NCI-H526 treated with DMSO at 0.1 percent for 48 hours (cell line): ENCODE results near the gene SIGLEC11.
"Not testable (repeated sequence)": the region's sequence is repeated elsewhere in the genome, so short reads cannot be mapped to it uniquely, and the experiment has no call there.

Experiments
- DNase-seq: peaks from one replicate; lab custom pipeline; 2025; lab: John Stamatoyannopoulos, UW

The SIGLEC11 gene

DNA sequence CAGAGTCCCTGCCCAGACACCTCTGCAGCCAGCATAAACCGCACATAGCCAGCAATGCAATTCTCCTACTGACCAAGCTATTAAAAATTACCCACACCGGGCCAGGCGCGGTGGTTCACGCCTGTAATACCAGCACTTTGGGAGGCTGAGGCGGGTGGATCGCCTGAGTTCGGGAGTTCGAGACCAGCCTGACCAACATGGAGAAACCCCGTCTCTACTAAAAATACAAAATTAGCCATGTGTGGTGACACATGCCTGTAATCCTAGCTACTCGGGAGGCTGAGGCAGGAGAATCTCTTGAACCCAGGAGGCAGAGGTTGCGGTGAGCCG lies 36.1 kb downstream of the SIGLEC11 start:
- DNase-seq = not testable (repeated sequence)

DNA sequence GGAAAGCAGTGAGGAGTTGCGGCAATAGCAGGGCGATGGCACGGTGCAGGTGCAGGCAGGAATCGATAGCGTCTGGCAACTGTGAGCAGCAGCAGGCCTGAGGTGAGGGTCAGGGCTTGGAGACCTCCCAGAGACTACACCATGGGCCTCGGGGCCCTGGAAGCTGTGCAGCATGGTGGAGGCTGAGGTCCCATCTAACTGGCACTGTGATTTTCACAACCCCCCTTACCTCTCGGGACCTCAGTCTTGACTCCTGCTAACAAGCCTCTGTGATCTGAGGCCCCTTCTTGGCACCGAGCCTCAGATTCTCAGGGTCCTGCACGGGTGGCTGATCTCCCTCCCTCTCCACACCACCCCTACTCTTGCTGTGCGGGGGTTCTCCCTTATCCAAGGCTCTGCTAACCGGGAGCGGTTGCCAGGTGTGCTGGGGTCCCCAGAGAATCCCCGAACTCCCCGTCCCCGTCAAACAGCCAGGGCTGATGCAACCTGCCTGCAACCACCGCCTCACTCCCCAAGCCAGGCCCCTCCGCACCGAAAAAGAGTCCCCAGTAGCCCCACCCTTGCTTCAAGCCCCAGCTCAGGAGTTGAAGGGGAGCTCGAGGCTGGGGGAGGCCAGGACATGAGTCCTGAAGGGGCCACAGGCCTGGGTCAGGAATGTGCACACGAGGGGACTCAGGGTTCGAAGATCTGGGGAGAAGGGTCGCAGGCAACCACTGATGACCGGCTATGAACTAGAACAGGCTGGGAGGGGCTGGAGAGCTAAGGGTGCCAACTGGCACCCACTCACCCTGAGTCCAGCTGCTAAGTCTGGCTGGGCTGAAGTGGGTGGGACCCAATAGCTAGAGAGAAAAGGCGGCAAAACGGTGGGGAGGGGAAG lies 36.7 kb downstream of the SIGLEC11 start:
- DNase-seq = no peak

DNA sequence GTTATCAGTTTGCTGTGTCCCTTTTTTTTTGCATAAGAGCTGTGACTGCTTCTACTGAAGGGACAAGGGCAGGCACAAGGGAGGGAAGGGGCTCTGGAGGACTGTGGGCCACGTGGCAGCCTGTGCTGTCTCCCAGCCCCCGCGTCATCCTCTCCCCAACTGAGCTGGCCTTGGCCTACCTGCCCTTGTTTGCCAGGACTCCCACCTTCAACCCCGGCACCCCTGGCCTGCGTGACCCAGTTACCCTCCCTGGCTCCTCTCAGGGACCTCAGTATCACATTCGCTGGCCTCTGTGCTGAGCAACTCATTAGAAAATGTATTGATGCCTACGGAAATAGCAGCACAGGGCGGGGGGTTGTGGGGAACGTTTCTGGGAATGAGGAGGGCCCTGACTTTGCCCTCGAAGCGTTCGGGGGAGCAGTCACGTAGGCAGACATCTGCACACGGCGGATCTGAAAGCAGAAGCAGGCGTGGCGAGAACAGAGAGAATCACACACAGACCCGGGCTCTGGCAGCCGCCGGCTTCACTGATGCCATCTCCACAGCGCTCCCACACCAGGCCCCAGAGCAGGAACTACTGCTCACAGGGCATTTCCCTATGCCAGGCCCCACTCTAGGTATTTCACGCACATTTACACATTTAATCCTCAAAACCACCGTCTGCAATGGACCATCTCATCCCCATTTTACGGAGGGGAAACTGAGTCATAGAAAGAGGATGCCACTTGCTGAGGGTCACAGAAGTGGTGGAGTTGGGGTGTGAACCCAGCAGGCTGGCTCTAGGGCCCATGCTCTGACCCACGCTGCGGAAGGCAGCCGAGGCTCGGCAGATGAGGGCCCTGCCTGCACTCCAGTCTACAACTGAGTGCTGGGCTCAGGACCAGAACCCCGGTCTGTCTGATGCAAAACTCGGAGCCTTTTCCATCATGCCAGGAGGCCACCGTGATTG lies 37.6 kb downstream of the SIGLEC11 start:
- DNase-seq = no peak

DNA sequence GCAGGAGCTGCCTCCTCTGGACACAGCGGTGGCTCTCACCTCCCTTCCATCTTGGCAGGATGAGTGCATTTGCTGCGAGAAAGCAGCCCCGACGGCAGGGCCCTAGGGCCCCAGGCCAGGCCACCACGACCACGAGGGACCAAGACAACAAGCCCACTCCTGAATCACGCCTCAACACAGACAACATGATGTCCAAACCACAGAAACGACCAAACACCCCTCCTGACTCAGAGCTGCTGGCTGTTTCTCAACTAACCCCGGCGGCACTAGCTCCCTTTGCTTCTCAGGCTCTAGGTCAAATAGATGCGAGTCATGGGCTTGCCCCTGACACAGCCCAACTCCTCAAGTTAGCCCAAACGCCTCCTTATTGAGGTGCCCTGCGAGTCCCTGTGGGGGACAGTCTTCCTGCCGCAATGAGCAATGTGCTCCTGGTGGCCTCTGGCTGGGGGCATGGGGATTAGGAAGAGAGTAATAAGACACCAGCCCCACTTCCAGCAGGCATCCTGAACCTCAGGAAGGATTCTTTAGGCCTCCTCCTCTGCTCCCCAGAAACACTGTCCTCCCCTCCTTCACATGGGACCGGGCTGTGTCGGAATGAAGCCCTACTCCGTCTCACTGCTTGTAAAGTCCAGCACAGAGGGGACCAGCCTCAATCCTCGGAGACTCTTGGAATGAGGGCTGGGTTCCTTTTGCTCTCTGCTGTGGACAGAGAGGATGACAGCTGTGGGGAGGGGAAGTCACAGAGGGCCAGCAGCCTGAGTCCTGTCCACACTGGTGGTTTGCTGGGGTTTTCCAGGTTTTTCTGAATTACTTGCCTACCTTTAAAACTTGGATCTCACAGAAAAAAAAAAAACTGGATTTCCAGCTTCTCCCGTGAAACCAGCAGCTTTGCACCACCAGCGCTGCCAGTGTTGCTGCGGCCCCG lies 38.8 kb downstream of the SIGLEC11 start:
- no peak for DNase-seq

DNA sequence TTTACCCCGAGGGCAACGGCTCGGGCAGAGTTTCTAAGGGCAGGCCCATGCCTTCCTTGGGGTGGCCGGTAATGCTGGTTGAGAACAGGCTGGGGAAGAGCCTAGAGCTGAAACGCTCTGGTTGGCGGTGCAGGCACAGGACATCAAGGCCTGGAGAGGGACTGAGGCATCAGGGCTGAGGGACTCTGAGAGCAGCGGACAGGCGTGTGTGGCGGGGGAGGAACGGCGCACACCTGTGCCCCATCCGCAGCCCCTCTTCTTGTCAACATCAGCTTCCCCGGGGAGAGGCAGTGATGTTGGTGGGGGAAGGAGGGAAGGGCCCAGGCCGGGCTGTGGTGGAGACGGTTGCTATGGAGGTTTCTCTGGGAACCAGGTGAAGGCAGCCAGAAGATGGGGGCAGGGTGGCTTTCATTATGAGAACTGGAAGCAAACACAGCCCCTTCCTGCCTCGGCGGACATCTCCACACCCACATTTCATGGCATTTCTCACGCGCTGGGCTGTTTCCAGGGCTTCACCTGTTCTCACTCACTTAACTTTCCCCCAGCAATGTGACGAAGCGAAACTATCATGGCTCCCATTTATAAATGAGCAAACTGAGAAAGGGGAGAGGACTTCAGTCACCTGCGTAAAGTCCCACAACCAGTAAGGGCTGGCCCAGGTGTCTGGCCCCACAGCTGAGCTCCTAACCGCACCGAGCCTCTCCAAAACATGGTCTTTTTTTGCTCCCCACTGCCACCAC lies 40.2 kb downstream of the SIGLEC11 start:
- DNase-seq = peak; percentile 12

DNA sequence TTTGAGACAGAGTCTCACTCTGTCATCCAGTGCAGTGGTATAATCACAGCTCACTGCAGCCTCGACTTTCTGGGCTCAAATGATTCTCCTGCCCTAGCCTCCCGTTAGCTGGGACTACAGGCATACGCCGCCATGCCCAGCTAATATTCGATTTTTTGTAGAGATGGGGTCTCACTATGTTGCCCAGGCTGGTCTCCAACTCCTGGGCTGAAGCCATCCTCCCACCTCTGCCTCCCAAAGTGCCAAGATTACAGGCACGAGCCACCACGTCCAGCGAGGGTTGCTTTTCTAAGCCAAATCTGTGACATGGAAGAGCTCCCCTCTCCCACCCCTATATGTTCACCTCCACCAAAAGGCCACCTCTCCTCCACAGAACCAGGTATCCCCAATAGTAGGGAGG lies 42.9 kb downstream of the SIGLEC11 start:
- no peak for DNase-seq

GRCh38 chr19:49916839-49917733 lies 43.9 kb downstream of the SIGLEC11 start:
- DNase-seq = no peak

GRCh38 chr19:49915271-49915670 lies 45.7 kb downstream of the SIGLEC11 start:
- no peak for DNase-seq

- no peak for DNase-seq
Observed at GRCh38 chr19:49913720-49914119, 47.3 kb downstream of the SIGLEC11 start.

GRCh38 chr19:49912965-49913685 lies 47.8 kb downstream of the SIGLEC11 start:
- DNase-seq = no peak

GRCh38 chr19:49911381-49912145 lies 49.4 kb downstream of the SIGLEC11 start:
- no peak for DNase-seq

DNA sequence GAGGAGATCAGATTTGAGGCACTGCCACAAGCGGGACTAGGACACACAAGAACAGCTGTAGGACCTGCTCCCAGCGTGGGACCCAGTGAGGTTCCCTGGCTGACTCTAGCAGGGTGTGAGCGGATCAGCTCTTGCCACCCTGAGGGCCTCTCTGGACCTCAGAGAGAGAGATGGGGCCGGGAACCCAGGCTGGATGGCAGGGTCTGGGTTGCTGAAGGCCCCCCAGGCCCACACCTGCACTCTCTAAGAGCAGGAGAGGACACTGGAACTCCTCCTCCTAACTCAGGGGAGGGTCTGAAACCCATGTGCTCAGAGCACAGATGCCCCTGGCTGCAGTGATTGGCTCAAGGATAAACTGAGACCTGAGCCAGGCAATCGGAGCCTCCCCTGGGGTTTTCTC lies 50.8 kb downstream of the SIGLEC11 start:
- DNase-seq = no peak

DNA sequence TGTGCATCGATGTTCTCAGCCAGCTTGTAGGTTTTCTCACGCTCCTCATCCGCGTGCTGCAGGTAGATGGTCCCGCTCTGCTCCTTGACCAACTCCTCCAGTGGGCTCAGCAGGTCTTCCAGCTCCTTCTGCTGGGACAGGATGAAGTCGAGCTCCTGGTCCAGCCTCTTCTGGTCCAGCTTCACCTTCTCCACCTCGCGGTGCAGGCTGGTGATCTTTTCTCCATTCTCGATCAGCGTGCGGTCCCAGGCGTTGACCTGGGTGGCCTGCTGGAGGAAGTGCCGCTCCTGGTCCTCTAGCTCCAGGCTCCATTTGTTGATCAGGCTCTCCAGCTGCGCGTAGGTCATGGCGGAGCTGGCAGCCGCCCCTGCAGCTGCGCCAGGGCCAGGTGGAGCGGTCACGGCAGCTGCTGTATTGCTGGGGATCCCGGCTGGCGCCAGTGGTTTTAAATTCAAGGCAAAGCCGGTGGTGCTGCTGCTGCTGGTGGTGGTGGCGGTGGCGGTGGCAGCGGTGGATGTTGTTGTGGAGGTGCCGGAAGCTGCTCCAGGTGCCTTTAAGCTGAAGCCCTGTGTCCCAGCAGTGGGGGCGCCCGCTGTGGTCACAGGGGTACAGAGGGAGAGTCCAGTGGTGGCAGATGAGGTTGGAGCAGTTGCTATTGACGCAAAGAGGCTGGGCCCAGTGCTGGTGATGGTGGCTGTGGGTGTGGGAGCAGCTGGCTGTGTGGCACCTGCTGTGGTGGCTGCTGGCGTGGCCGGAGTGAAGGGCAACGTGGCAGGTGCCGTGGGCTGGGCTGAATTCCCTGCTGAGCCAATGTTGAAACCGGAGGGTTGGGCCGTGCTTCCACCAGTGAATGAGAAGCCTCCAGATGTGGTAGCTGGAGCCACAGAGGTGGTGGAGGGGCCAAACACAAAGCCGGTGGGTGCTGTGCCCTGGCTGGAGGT lies 52.2 kb downstream of the SIGLEC11 start:
- no peak for DNase-seq

GRCh38 chr19:49907745-49908446 lies 53.1 kb downstream of the SIGLEC11 start:
- no peak for DNase-seq

DNA sequence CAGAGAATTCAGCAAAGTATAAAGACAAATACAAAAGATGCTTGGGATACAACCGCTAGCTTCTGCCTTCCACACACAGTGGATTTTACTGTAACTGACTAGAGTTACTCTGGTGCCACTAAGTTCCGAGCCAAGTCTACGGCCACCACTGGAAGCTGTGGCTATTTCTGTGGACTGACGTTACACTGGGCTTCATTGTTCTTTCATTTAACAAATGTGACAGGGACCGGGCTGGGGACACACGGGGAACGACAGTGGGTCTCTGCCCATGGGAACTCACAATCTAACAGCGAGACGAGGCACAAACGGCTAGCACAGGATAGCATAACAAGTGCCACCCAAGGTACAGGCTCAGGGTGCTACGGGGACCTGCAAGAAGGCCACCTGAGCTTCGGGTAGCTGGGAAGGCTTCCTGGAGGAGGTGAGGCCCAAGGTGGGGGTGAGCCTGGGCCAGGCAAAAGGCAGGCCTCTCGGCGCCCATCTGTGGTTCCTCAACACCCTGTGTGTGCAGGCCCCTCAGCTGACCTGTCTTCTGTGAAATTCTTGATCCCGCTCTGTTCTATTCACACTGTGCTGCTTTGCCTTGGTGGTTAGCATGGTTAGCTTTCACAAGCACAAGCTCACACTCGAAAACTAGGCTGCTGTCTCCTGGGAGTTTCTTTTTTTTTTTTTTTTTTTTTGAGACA lies 54.0 kb downstream of the SIGLEC11 start:
- DNase-seq = no peak

GRCh38 chr19:49904136-49904535 lies 56.8 kb downstream of the SIGLEC11 start:
- no peak for DNase-seq
